ENCODE measurements around the gene LILRB5.
"Not testable (repeated sequence)": the region's sequence is repeated elsewhere in the genome, so short reads cannot be mapped to it uniquely, and the experiment has no call there.

The LILRB5 gene

GRCh38 chr19:54229146-54229545 lies 27.9 kb downstream of the LILRB5 start:
- no peak for DNase-seq (ENCODE audit: low spot score)
- no peak for ATAC-seq (ENCODE audit: low read depth)
- no peaks in the 10 kb centered on the region for H3K4me1 ChIP-seq (ENCODE audit: insufficient read depth, poor library complexity, severe bottlenecking)
- TF ChIP-seq CTCF (IDR thresholded peaks at IDR 0.05; ENCODE audit: poor library complexity, severe bottlenecking): no peak
- no peaks in the 10 kb centered on the region for H3K36me3 ChIP-seq (ENCODE audit: low read depth)
- H3K27ac ChIP-seq (ENCODE audit: poor library complexity, severe bottlenecking): no peak overlapping the region
- H3K9me3 ChIP-seq (ENCODE audit: severe bottlenecking): no peaks in the 10 kb centered on the region
- H3K4me3 ChIP-seq (ENCODE audit: severe bottlenecking): no peak overlapping the region
- no peaks in the 10 kb centered on the region for H3K27me3 ChIP-seq (ENCODE audit: insufficient read depth, poor library complexity, severe bottlenecking)

GRCh38 chr19:54224619-54225018 lies 32.5 kb downstream of the LILRB5 start:
- H3K9me3 ChIP-seq (ENCODE audit: severe bottlenecking); DNase-seq (ENCODE audit: low spot score); H3K27me3 ChIP-seq (ENCODE audit: insufficient read depth, poor library complexity, severe bottlenecking); H3K4me3 ChIP-seq (ENCODE audit: severe bottlenecking); H3K27ac ChIP-seq (ENCODE audit: poor library complexity, severe bottlenecking); H3K36me3 ChIP-seq (ENCODE audit: low read depth); ATAC-seq (ENCODE audit: low read depth); H3K4me1 ChIP-seq (ENCODE audit: insufficient read depth, poor library complexity, severe bottlenecking): not testable (repeated sequence)

- DNase-seq (ENCODE audit: low spot score); H3K27ac ChIP-seq (ENCODE audit: poor library complexity, severe bottlenecking); H3K9me3 ChIP-seq (ENCODE audit: severe bottlenecking); H3K27me3 ChIP-seq (ENCODE audit: insufficient read depth, poor library complexity, severe bottlenecking); H3K4me3 ChIP-seq (ENCODE audit: severe bottlenecking); ATAC-seq (ENCODE audit: low read depth); H3K36me3 ChIP-seq (ENCODE audit: low read depth); H3K4me1 ChIP-seq (ENCODE audit: insufficient read depth, poor library complexity, severe bottlenecking): not testable (repeated sequence)
Observed at GRCh38 chr19:54223937-54224281, 33.2 kb downstream of the LILRB5 start.

GRCh38 chr19:54223277-54223936 lies 33.7 kb downstream of the LILRB5 start:
- peak; percentile 19; the same call in 2 of the 3 replicates for ATAC-seq (ENCODE audit: low read depth)
- H3K4me3 ChIP-seq (ENCODE audit: severe bottlenecking); DNase-seq (ENCODE audit: low spot score); H3K27ac ChIP-seq (ENCODE audit: poor library complexity, severe bottlenecking); H3K9me3 ChIP-seq (ENCODE audit: severe bottlenecking); H3K27me3 ChIP-seq (ENCODE audit: insufficient read depth, poor library complexity, severe bottlenecking); H3K4me1 ChIP-seq (ENCODE audit: insufficient read depth, poor library complexity, severe bottlenecking); H3K36me3 ChIP-seq (ENCODE audit: low read depth): not testable (repeated sequence)

GRCh38 chr19:54222474-54223276 lies 34.4 kb downstream of the LILRB5 start, which contains the start of gene LILRB3:
Gene LILRB3, minus strand, starts transcription at chr19:54223007. Its CDS starts 31 bp downstream, at chr19:54222976.
- H3K27me3 ChIP-seq (ENCODE audit: insufficient read depth, poor library complexity, severe bottlenecking); H3K4me3 ChIP-seq (ENCODE audit: severe bottlenecking); H3K4me1 ChIP-seq (ENCODE audit: insufficient read depth, poor library complexity, severe bottlenecking); DNase-seq (ENCODE audit: low spot score); H3K9me3 ChIP-seq (ENCODE audit: severe bottlenecking); H3K27ac ChIP-seq (ENCODE audit: poor library complexity, severe bottlenecking); H3K36me3 ChIP-seq (ENCODE audit: low read depth): not testable (repeated sequence)
- ATAC-seq (ENCODE audit: low read depth): peak; percentile 8; the same call in 2 of the 3 replicates

- not testable (repeated sequence) for H3K27ac ChIP-seq (ENCODE audit: poor library complexity, severe bottlenecking); H3K27me3 ChIP-seq (ENCODE audit: insufficient read depth, poor library complexity, severe bottlenecking); ATAC-seq (ENCODE audit: low read depth); H3K9me3 ChIP-seq (ENCODE audit: severe bottlenecking); H3K4me1 ChIP-seq (ENCODE audit: insufficient read depth, poor library complexity, severe bottlenecking); H3K4me3 ChIP-seq (ENCODE audit: severe bottlenecking); DNase-seq (ENCODE audit: low spot score); H3K36me3 ChIP-seq (ENCODE audit: low read depth)
Observed at GRCh38 chr19:54221947-54222346, 35.1 kb downstream of the LILRB5 start.

- ATAC-seq (ENCODE audit: low read depth); H3K27ac ChIP-seq (ENCODE audit: poor library complexity, severe bottlenecking); H3K4me1 ChIP-seq (ENCODE audit: insufficient read depth, poor library complexity, severe bottlenecking); H3K9me3 ChIP-seq (ENCODE audit: severe bottlenecking); DNase-seq (ENCODE audit: low spot score); H3K4me3 ChIP-seq (ENCODE audit: severe bottlenecking); H3K27me3 ChIP-seq (ENCODE audit: insufficient read depth, poor library complexity, severe bottlenecking): not testable (repeated sequence)
- H3K36me3 ChIP-seq (ENCODE audit: low read depth): peaks cover 13% of the 10 kb centered on the region
Observed at GRCh38 chr19:54219702-54220101, 37.4 kb downstream of the LILRB5 start.

Measured in RWPE2 (cell line).